ENCODE measurements around the gene SELENOI. TPM values are rescaled to one million over a fixed set of nuclear protein-coding genes. Genes with fewer than 3 reads are reported as not detected.
A peak's percentile ranks its signal among the peaks of the same experiment; 100 is the strongest.

The SELENOI gene
- 32.1 and 51.8 TPM in 2 replicates for total RNA-seq (ENCODE audit: low replicate concordance)

DNA sequence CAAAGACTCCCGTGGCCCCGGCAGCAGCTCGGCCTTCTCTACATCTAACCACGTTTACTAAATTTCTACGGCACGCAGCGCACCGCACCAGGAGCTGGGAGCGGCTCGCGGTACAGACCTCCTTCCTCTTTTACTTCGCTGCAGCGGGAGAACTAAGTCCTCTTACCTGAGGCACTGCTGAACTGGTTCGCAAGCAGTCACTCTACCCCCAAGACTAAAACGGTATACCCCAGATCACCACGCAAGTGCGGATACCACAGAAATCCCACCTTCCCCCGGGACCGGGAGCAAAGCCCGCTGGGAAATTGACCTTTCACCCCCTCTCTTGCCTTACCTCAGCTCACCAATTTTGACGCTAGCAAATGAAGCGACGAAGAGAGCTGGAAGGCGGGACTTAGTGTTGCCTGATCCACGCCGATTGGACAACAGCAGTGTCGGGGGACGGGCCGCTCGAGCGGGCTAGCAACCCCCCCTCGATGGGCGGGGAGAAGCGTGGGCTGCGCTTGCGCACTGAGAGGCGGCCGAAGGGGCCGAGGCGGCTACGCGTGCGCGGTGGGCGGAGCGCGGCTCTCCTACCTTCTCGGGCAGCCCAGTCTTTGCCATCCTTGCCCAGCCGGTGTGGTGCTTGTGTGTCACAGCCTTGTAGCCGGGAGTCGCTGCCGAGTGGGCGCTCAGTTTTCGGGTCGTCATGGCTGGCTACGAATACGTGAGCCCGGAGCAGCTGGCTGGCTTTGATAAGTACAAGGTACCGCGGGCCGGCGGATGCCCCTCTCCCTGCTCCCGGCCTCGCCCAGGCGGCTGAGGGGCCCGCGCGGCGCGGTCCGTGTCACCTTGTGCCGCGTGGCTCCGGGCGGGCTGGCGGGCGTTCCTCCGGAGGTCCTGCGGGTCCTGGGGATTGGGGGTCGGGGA is at the start of gene SELENOI:
Gene SELENOI (plus strand): TSS at position 599 of the 909 bp plus-strand sequence. CDS start 90 bp downstream, at position 689.
- Mint-ChIP-seq H3K27ac (peak within 1 kb of the TSS; percentile 100), H3K4me3 (peak within 1 kb of the TSS; percentile 100), H3K36me3 (peaks cover 8% of the 10 kb centered on the region), H3K9me3 (no peaks in the 10 kb centered on the region), H3K27me3 (ENCODE audit: insufficient read depth, low read depth) (peaks cover 5% of the 10 kb centered on the region), H3K4me1 (peaks cover 28% of the 10 kb centered on the region)
- H3K4me3 ChIP-seq: peak within 1 kb of the TSS; percentile 90
- TF ChIP-seq EZH2phosphoT487 (IDR thresholded peaks at IDR 0.05) (no peak), EZH2 (IDR thresholded peaks at IDR 0.05) (no peak)
- TF ChIP-seq, protein P1, sequence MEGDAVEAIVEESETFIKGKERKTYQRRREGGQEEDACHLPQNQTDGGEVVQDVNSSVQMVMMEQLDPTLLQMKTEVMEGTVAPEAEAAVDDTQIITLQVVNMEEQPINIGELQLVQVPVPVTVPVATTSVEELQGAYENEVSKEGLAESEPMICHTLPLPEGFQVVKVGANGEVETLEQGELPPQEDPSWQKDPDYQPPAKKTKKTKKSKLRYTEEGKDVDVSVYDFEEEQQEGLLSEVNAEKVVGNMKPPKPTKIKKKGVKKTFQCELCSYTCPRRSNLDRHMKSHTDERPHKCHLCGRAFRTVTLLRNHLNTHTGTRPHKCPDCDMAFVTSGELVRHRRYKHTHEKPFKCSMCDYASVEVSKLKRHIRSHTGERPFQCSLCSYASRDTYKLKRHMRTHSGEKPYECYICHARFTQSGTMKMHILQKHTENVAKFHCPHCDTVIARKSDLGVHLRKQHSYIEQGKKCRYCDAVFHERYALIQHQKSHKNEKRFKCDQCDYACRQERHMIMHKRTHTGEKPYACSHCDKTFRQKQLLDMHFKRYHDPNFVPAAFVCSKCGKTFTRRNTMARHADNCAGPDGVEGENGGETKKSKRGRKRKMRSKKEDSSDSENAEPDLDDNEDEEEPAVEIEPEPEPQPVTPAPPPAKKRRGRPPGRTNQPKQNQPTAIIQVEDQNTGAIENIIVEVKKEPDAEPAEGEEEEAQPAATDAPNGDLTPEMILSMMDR (IDR thresholded peaks at IDR 0.05): no peak
- peak within 1 kb of the TSS; percentile 92 for H3K27ac ChIP-seq
- H3K4me1 ChIP-seq: peaks cover 24% of the 10 kb centered on the region
- no peaks in the 10 kb centered on the region for H3K9me3 ChIP-seq (ENCODE audit: low read depth)
- H3K9ac ChIP-seq: peak within 1 kb of the TSS; percentile 83
- peak within 1 kb of the TSS; percentile 93 for H3K4me2 ChIP-seq
- peaks cover 68% of the 10 kb centered on the region for H3K79me2 ChIP-seq (ENCODE audit: low read depth)
- H3K36me3 ChIP-seq: no peaks in the 10 kb centered on the region
- H2AFZ ChIP-seq (replicated peaks): peak within 1 kb of the TSS; percentile 78
- peaks cover 8% of the 10 kb centered on the region for H3F3A ChIP-seq (ENCODE audit: low read depth)
- peaks cover 15% of the 10 kb centered on the region for H4K20me1 ChIP-seq (ENCODE audit: low read depth)
- H3K27me3 ChIP-seq: no peaks in the 10 kb centered on the region
- DNase-seq (ENCODE audit: low spot score): peak; percentile 100

DNA sequence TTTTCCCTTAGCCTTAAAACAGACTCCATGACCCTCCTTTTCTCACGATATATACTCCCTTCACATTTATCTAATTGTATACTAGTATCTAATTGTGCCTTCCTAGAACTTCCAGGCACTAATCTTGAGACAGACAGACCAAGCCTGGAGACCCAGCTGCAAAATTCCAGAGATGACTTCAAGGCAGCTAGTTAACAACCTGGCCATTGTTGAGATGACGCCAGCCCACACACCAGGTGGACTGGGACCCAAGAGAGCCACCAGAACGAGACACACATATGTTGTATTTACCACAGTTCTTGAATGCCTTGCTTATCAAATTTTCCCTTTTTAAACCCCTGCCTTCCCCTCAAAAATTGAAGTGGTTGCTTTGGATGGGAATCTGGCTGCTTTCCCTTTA is 48.9 kb upstream of the SELENOI start:
- H3K27ac Mint-ChIP-seq: no peak overlapping the region

DNA sequence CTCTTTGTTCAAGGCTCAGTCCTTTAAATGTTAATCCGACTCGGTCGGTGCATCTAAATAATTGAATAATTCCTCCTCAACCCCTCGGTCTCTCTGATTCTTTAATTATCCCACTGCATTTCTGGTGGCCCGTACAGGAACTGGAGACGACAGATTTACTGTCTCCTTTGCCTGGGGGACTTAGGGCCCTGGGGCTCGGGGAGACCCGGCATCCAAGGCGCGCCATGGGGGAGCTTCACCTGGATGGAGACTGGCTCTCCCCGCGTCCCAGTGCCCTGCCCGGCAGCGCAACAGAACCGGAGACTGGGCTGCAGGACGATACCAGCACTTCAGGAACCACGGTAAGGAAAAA is 47.7 kb upstream of the SELENOI start:
- H3F3A ChIP-seq (ENCODE audit: low read depth): peaks cover 45% of the 10 kb centered on the region
- peaks cover 10% of the 10 kb centered on the region for H3K27me3 Mint-ChIP-seq (ENCODE audit: insufficient read depth, low read depth)
- peaks cover 42% of the 10 kb centered on the region for H3K4me1 ChIP-seq
- H3K36me3 Mint-ChIP-seq: no peaks in the 10 kb centered on the region
- H3K4me3 Mint-ChIP-seq: no peak overlapping the region
- DNase-seq (ENCODE audit: low spot score): peak; percentile 57
- peak overlapping the region; percentile 93 for H3K4me2 ChIP-seq
- H3K9me3 Mint-ChIP-seq: no peaks in the 10 kb centered on the region
- H2AFZ ChIP-seq (replicated peaks): peak overlapping the region; percentile 36
- H3K27ac Mint-ChIP-seq: no peak overlapping the region
- no peaks in the 10 kb centered on the region for H3K36me3 ChIP-seq
- peak overlapping the region; percentile 42 for H3K4me3 ChIP-seq
- TF ChIP-seq EZH2phosphoT487 (IDR thresholded peaks at IDR 0.05): no peak
- TF ChIP-seq, protein P1 (IDR thresholded peaks at IDR 0.05): no peak
- TF ChIP-seq EZH2 (IDR thresholded peaks at IDR 0.05): no peak
- no peaks in the 10 kb centered on the region for H3K79me2 ChIP-seq (ENCODE audit: low read depth)
- no peaks in the 10 kb centered on the region for H4K20me1 ChIP-seq (ENCODE audit: low read depth)
- no peaks in the 10 kb centered on the region for H3K9me3 ChIP-seq (ENCODE audit: low read depth)
- H3K27me3 ChIP-seq: peaks cover 26% of the 10 kb centered on the region
- H3K27ac ChIP-seq: no peak overlapping the region
- H3K9ac ChIP-seq: no peak overlapping the region
- H3K4me1 Mint-ChIP-seq: peaks cover 7% of the 10 kb centered on the region

More for the DNA sequence above, 48.9 kb upstream of the SELENOI start:
- no peak overlapping the region for H3K27ac ChIP-seq
- H3K4me1 ChIP-seq: peaks cover 42% of the 10 kb centered on the region
- H3K4me3 Mint-ChIP-seq: no peak overlapping the region
- no peak overlapping the region for H3K4me2 ChIP-seq
- no peaks in the 10 kb centered on the region for H3K79me2 ChIP-seq (ENCODE audit: low read depth)
- no peaks in the 10 kb centered on the region for H3K36me3 Mint-ChIP-seq
- H4K20me1 ChIP-seq (ENCODE audit: low read depth): no peaks in the 10 kb centered on the region
- peaks cover 26% of the 10 kb centered on the region for H3K27me3 ChIP-seq
- H3K9me3 Mint-ChIP-seq: no peaks in the 10 kb centered on the region
- DNase-seq (ENCODE audit: low spot score): no peak
- peaks cover 45% of the 10 kb centered on the region for H3F3A ChIP-seq (ENCODE audit: low read depth)
- TF ChIP-seq EZH2 (IDR thresholded peaks at IDR 0.05) (no peak), EZH2phosphoT487 (IDR thresholded peaks at IDR 0.05) (no peak)
- TF ChIP-seq, protein P1 (IDR thresholded peaks at IDR 0.05): no peak
- H3K9ac ChIP-seq: no peak overlapping the region
- peaks cover 13% of the 10 kb centered on the region for H3K4me1 Mint-ChIP-seq
- no peaks in the 10 kb centered on the region for H3K36me3 ChIP-seq
- H3K9me3 ChIP-seq (ENCODE audit: low read depth): no peaks in the 10 kb centered on the region
- H3K4me3 ChIP-seq: no peak overlapping the region
- no peak overlapping the region for H2AFZ ChIP-seq (replicated peaks)
- peaks cover 6% of the 10 kb centered on the region for H3K27me3 Mint-ChIP-seq (ENCODE audit: insufficient read depth, low read depth)
